B cell (primary cell): ENCODE data around the gene NR6A1. TPM values are rescaled to one million over a fixed set of nuclear protein-coding genes. Genes with fewer than 3 reads are reported as not detected.
A peak's percentile ranks its signal among the peaks of the same experiment; 100 is the strongest.
"Not testable (repeated sequence)": the region's sequence is repeated elsewhere in the genome, so short reads cannot be mapped to it uniquely, and the experiment has no call there.

ENCODE experiments used
- ATAC-seq: fragments of 200-7000 bp; cut with Tn5 transposase; one replicate; pipeline ENCODE4 v1.10.0; 2021; ENCODE audit warnings: low read depth, mild to moderate bottlenecking, moderate number of reproducible peaks, moderate library complexity
- CTCF ChIA-PET: fragments of 350-600 bp; sonication (Branson Sonifier 250); formaldehyde crosslinking; loops from one replicate; lab custom pipeline; 2021; ENCODE audit warnings: antibody characterized with exemption, inconsistent platforms; lab: Charles Lee
- POLR2A ChIA-PET: fragments of 350-600 bp; sonication (Branson Sonifier 250); formaldehyde crosslinking; loops from one replicate; lab custom pipeline; 2021; ENCODE audit warnings: antibody characterized with exemption; lab: Charles Lee
- DNase-seq: peaks from one replicate; pipeline ENCODE4 v3.0.0; 2013
- H2AFZ ChIP-seq: 2 replicates; pipeline ENCODE4 v1.6.1; 2012; ENCODE audit warnings: mild to moderate bottlenecking, low read depth, low read length; ENCODE audit not compliant: insufficient read depth, poor library complexity, severe bottlenecking
- H3K27ac ChIP-seq, 2 donors: 1 replicate in 1 of 2; 2 replicates in 1 of 2; pipeline ENCODE4 v1.5.1; 2012 to 2013; ENCODE audit warnings: low read length in 2 of 2, mild to moderate bottlenecking in 2 of 2, moderate library complexity in 1 of 2
- H3K27me3 ChIP-seq, 4 experiments: fragments of 200-600 bp in 1 of 4; sonication (generic) in 1 of 4; replicated peaks in 1 of 4; 1 replicate in 2 of 4; 2 replicates in 2 of 4; pipeline versions ENCODE4 v1.6.1 to v1.7.0; 2013 to 2016; ENCODE audit warnings: low read length in 3 of 4, mild to moderate bottlenecking in 2 of 4, mixed read lengths in 1 of 4, moderate library complexity in 1 of 4; ENCODE audit not compliant: insufficient read depth in 4 of 4, control insufficient read depth in 3 of 4; ENCODE audit errors: control extremely low read depth in 1 of 4
- H3K36me3 ChIP-seq, 2 experiments: replicated peaks in 1 of 2; 1 replicate in 1 of 2; 2 replicates in 1 of 2; pipeline versions ENCODE4 v1.6.1 to v1.7.1; 2013; ENCODE audit warnings: low read length in 1 of 2; ENCODE audit not compliant: insufficient read depth in 2 of 2, control insufficient read depth in 1 of 2; ENCODE audit errors: control extremely low read depth in 1 of 2, extremely low read depth in 1 of 2
- H3K4me1 ChIP-seq, 2 donors: fragments of 200-600 bp in 1 of 2; sonication (generic) in 1 of 2; 1 replicate in 1 of 2; 2 replicates in 1 of 2; pipeline versions ENCODE4 v1.5.1 to v1.6.1; 2013 to 2017; ENCODE audit warnings: low read length in 2 of 2; ENCODE audit not compliant: control insufficient read depth in 2 of 2, insufficient read depth in 2 of 2
- H3K4me2 ChIP-seq: replicated peaks from 2 replicates; pipeline ENCODE3; 2012; ENCODE audit warnings: mild to moderate bottlenecking, low read depth, low read length; ENCODE audit not compliant: poor library complexity, severe bottlenecking
- H3K4me3 ChIP-seq, 5 experiments: fragments of 200-600 bp in 1 of 5; sonication (generic) in 1 of 5; 1 replicate in 3 of 5; 2 replicates in 2 of 5; pipeline versions ENCODE4 v1.5.1 to v1.7.0; 2011 to 2016; ENCODE audit warnings: low read length in 4 of 5, mild to moderate bottlenecking in 4 of 5, low read depth in 2 of 5, control low read depth in 1 of 5, moderate library complexity in 1 of 5; ENCODE audit not compliant: insufficient read depth in 1 of 5; ENCODE audit errors: control extremely low read depth in 1 of 5, extremely low read depth in 1 of 5
- H3K79me2 ChIP-seq: fragments of 200-600 bp; sonication (generic); one replicate; pipeline ENCODE4 v1.6.0; 2016; ENCODE audit warnings: low read length; ENCODE audit not compliant: control insufficient read depth, insufficient read depth
- H3K9ac ChIP-seq: fragments of 200-600 bp; sonication (generic); 2 replicates; pipeline ENCODE4 v1.6.1; 2017; ENCODE audit warnings: mild to moderate bottlenecking, low read length, moderate library complexity
- H3K9me3 ChIP-seq, 3 donors: one replicate each; pipeline versions ENCODE4 v1.6.1 to v1.7.1; 2013; ENCODE audit warnings: low read length in 2 of 3; ENCODE audit not compliant: control insufficient read depth in 2 of 3, insufficient read depth in 1 of 3; ENCODE audit errors: control extremely low read depth in 1 of 3
- H4K20me1 ChIP-seq: 2 replicates; pipeline ENCODE4 v1.6.0; 2012; ENCODE audit warnings: mild to moderate bottlenecking, low read length; ENCODE audit not compliant: insufficient read depth, control insufficient read depth, poor library complexity, severe bottlenecking
- H3K27ac Mint-ChIP-seq: one replicate; pipeline ENCODE4 v1.8.0; 2021; ENCODE audit warnings: mixed read lengths
- H3K27me3 Mint-ChIP-seq: one replicate; pipeline ENCODE4 v1.8.0; 2021; ENCODE audit warnings: mixed read lengths
- H3K4me1 Mint-ChIP-seq: one replicate; pipeline ENCODE4 v1.8.0; 2021; ENCODE audit warnings: mixed read lengths
- H3K4me3 Mint-ChIP-seq: one replicate; pipeline ENCODE4 v1.8.0; 2021; ENCODE audit warnings: mixed read lengths
- H3K9me3 Mint-ChIP-seq: one replicate; pipeline ENCODE4 v1.8.0; 2022; ENCODE audit warnings: mixed read lengths; ENCODE audit not compliant: insufficient read depth
- CTCF ChIP-seq: fragments of 200-600 bp; IDR thresholded peaks from one replicate; pipeline ENCODE4 v1.8.0; 2022; ENCODE audit warnings: antibody characterized with exemption, mild to moderate bottlenecking
- EZH2 ChIP-seq: IDR thresholded peaks from 2 replicates; pipeline ENCODE4 v1.6.1; 2012; ENCODE audit warnings: borderline replicate concordance, low read depth, mild to moderate bottlenecking, moderate library complexity, low read length; ENCODE audit not compliant: insufficient read depth, poor library complexity, severe bottlenecking
- WGBS: methylation state at CpG from one replicate; pipeline ENCODE4 v1.1.5; 2013; ENCODE audit warnings: missing lambda C conversion rate; ENCODE audit not compliant: insufficient coverage; 5-methylcytosine and 5-hydroxymethylcytosine counted together
- intact Hi-C: fragments of 100-400 bp; cut with micrococcal nuclease; formaldehyde crosslinking; loops from one replicate; pipeline ENCODE4 v1.10.0; 2022
- polyA plus RNA-seq: library from polyadenylated mRNA; depleted of rRNA; stranded (reverse); fragments of >200 nt; gene quantifications from 2 replicates; pipeline ENCODE4 v1.2.3, GENCODE V29; 2012
- total RNA-seq, 2 donors: library from RNA; stranded (reverse); fragments of 120-200 nt in 1 of 2; gene quantifications; 1 replicate in 1 of 2; 2 replicates in 1 of 2; pipeline versions ENCODE4 v1.2.3 to v1.2.4, GENCODE V29; 2013 to 2022

NR6A1 gene
- total and polyA plus RNA-seq, 2 donors (not counting 1 experiment from before 2014, with no cell fraction given) = 0.09 to 0.67 TPM

- CTCF ChIA-PET = interaction anchor here (0.8 to 12.0 kb wide), 19 partner anchors 8 to 602 kb away, joined by 3 to 345 read pairs (median 5); partner anchors contain the start of genes ARPC5L, GOLGA1, RPL35 and WDR38
- H3K27ac Mint-ChIP-seq = no peak overlapping the region
- TF ChIP-seq EZH2 (no peak), CTCF (no peak)
- POLR2A ChIA-PET = no interaction called here
- H3K4me1 ChIP-seq = peaks cover 41 to 46% of the 10 kb centered on the region in 2 donors
- no peaks in the 10 kb centered on the region for H3K36me3 ChIP-seq
- H3K27me3 ChIP-seq = peaks cover 0 to 49% (median 35%) of the 10 kb centered on the region in 4 experiments
- H3K4me2 ChIP-seq = no peak overlapping the region
- peaks cover 39% of the 10 kb centered on the region for H3K27me3 Mint-ChIP-seq
- no peaks in the 10 kb centered on the region for H4K20me1 ChIP-seq
- H3K4me3 Mint-ChIP-seq = peak overlapping the region; percentile 40
- H2AFZ ChIP-seq = no peak overlapping the region
- ATAC-seq (no peak), DNase-seq (no peak)
- peaks cover 47% of the 10 kb centered on the region for H3K4me1 Mint-ChIP-seq
- H3K27ac ChIP-seq = no peak overlapping the region
- no peak overlapping the region for H3K9ac ChIP-seq
- no CpG with 5 or more reads among the region's 1 CpG for WGBS
- H3K9me3 Mint-ChIP-seq = no peaks in the 10 kb centered on the region
- no peaks in the 10 kb centered on the region for H3K79me2 ChIP-seq
- peaks cover 0 to 9% (median 0%) of the 10 kb centered on the region in 3 donors for H3K9me3 ChIP-seq
- no peak overlapping the region for H3K4me3 ChIP-seq
- intact Hi-C loops = loop anchor here (1.0 to 10.0 kb wide), 5 partner anchors 80 to 489 kb away; partner anchors contain the start of genes GAPVD1, PSMB7, SCAI and WDR38
Observed at GRCh38 chr9:124773473-124774128, 2.5 kb upstream of the NR6A1 start.

GRCh38 chr9:124772877-124773276 lies 1.8 kb upstream of the NR6A1 start:
- not testable (repeated sequence) for H3K27ac ChIP-seq, H3K4me2 ChIP-seq, H2AFZ ChIP-seq, H3K4me3 ChIP-seq, DNase-seq, H3K27ac Mint-ChIP-seq, ATAC-seq, H3K9ac ChIP-seq, H3K9me3 ChIP-seq, H4K20me1 ChIP-seq, H3K36me3 ChIP-seq, H3K9me3 Mint-ChIP-seq, H3K79me2 ChIP-seq
- ChIA-PET POLR2A (interaction anchor here (0.6 to 1.7 kb wide), 2 partner anchors 81 to 1650 kb away, joined by 4 to 5 read pairs; partner anchors contain the start of gene WDR38), CTCF (interaction anchor here (0.8 to 12.0 kb wide), 14 partner anchors 9 to 371 kb away, joined by 3 to 345 read pairs (median 4); partner anchors contain the start of genes ARPC5L, RPL35, SCAI and WDR38)
- Mint-ChIP-seq H3K4me1 (peaks cover 46% of the 10 kb centered on the region), H3K4me3 (peak overlapping the region; percentile 97), H3K27me3 (peaks cover 46% of the 10 kb centered on the region)
- peaks cover 0 to 51% (median 40%) of the 10 kb centered on the region in 4 experiments for H3K27me3 ChIP-seq
- intact Hi-C loops = loop anchor here (5.0 to 10.0 kb wide), 2 partner anchors 358 to 489 kb away; partner anchors contain the start of genes GAPVD1 and PSMB7
- H3K4me1 ChIP-seq = peaks cover 41 to 46% of the 10 kb centered on the region in 2 donors
- WGBS = 93% methylated on average over 9 of the region's 15 CpGs
